HUES6 (cell line): ENCODE data around the gene ZNF302.
"Not testable (repeated sequence)": the region's sequence is repeated elsewhere in the genome, so short reads cannot be mapped to it uniquely, and the experiment has no call there.

Experiments
- H3K27ac ChIP-seq: 2 replicates; pipeline ENCODE4 v1.7.0; 2013; ENCODE audit warnings: low read depth, mild to moderate bottlenecking, low read length, inconsistent platforms
- H3K27me3 ChIP-seq: 2 replicates; pipeline ENCODE4 v1.6.1; 2013; ENCODE audit warnings: low read length; ENCODE audit not compliant: control insufficient read depth, insufficient read depth
- H3K36me3 ChIP-seq: 2 replicates; pipeline ENCODE4 v1.6.1; 2013; ENCODE audit warnings: low read length; ENCODE audit not compliant: control insufficient read depth, insufficient read depth
- H3K4me1 ChIP-seq: 2 replicates; pipeline ENCODE4 v1.6.1; 2013; ENCODE audit warnings: low read length; ENCODE audit not compliant: control insufficient read depth, insufficient read depth
- H3K4me3 ChIP-seq: 2 replicates; pipeline ENCODE4 v1.5.1; 2013; ENCODE audit warnings: low read depth, low read length
- H3K9ac ChIP-seq: one replicate; pipeline ENCODE4 v1.6.1; 2013; ENCODE audit warnings: mild to moderate bottlenecking, low read length
- H3K9me3 ChIP-seq: 2 replicates; pipeline ENCODE4 v1.6.1; 2013; ENCODE audit warnings: low read depth, low read length; ENCODE audit not compliant: control insufficient read depth, insufficient read depth

Gene ZNF302

DNA sequence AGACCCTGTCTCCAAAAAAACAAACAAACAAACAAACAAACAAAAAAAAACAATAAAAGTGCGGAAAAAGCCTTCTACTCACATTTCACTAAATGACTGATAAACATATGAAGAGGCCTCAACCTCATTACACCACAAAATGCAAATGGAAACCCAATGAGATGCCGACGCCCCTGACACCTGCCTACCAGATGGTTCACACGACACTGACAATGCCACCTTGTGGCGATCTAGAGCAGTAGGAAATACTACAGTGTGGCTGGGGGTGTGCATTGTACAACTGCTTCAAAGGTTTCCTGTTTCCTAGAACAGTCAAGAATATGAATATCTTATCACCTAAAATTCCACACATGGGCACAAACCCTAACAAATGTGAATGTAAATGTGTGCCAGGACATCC, 14.6 kb upstream of the ZNF302 start:
- H3K27me3 ChIP-seq, result no peaks in the 10 kb centered on the region
- H3K36me3 ChIP-seq, result no peaks in the 10 kb centered on the region
- H3K9ac ChIP-seq, result no peak overlapping the region
- no peak overlapping the region for H3K4me3 ChIP-seq
- no peaks in the 10 kb centered on the region for H3K9me3 ChIP-seq
- H3K27ac ChIP-seq, result no peak overlapping the region
- peaks cover 6% of the 10 kb centered on the region; the same call in 1 of the 2 replicates for H3K4me1 ChIP-seq

DNA sequence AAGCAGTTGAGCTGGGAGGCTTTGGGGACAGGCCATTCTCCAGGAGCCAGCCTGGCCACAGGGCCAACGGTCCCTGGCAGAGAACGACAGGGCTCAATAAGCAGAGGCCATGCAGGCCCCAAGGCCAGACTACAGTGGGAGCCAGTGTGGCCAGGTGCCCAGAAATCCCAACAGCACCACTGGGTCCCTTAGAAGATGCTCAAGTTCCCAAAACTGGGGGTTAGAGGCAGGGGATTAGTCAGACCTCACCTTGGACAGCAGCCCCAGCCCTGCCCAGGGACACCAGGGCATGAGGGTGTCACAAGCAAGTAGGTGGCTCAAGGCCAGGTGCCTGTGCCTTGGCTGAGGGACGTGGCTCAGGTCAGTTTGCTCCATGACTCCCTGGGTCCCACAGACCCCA, 13.3 kb upstream of the ZNF302 start:
- Histone ChIP-seq H3K27ac (no peak overlapping the region), H3K4me1 (peaks cover 6% of the 10 kb centered on the region; the same call in 1 of the 2 replicates), H3K9ac (no peak overlapping the region), H3K9me3 (no peaks in the 10 kb centered on the region), H3K36me3 (no peaks in the 10 kb centered on the region), H3K4me3 (no peak overlapping the region), H3K27me3 (no peaks in the 10 kb centered on the region)

DNA sequence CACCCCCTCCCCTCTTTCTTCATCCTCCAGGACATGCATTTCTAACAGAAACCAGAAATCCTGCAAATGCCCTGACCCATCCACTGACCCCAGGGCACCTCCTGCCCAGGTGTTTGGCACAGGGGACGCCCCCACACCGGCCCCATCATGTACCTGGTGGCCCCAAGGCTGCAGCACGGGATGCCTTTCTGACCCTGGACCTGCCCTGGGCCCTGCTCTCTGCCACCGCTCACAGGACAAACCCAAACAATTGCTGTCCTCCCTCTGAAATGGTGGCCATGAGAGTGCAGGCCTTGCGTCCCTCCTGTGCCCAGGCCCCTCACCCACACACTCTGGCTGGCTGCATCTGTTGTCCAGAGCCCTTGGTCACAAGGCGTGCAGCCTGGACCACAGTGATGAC, 12.6 kb upstream of the ZNF302 start:
- Histone ChIP-seq H3K4me3 (no peak overlapping the region), H3K4me1 (peaks cover 6% of the 10 kb centered on the region; the same call in 1 of the 2 replicates), H3K9ac (no peak overlapping the region), H3K27ac (no peak overlapping the region), H3K27me3 (no peaks in the 10 kb centered on the region), H3K36me3 (no peaks in the 10 kb centered on the region), H3K9me3 (no peaks in the 10 kb centered on the region)

DNA sequence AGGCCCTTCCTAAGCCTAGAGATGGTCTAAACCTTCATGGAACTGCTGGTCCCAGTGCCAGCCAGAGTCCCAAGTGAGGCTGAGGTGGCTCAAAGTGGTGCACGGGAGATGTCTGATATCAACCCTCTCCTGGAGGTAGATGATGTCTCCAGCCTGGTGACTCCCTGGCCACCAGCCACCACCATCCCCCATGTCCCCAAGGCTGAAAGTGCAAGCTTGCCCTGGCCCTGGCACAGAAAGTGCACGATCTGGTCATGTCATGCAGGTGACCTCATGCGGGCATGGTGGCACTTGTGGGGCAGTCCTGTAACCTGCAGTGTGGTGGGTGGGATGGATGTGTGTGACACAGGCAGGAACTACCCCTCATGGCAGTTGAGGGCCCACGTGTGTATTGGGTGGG, 12.2 kb upstream of the ZNF302 start:
- H3K4me3 ChIP-seq, H3K36me3 ChIP-seq, H3K9me3 ChIP-seq, H3K27ac ChIP-seq, H3K27me3 ChIP-seq, H3K9ac ChIP-seq, H3K4me1 ChIP-seq: not testable (repeated sequence)

DNA sequence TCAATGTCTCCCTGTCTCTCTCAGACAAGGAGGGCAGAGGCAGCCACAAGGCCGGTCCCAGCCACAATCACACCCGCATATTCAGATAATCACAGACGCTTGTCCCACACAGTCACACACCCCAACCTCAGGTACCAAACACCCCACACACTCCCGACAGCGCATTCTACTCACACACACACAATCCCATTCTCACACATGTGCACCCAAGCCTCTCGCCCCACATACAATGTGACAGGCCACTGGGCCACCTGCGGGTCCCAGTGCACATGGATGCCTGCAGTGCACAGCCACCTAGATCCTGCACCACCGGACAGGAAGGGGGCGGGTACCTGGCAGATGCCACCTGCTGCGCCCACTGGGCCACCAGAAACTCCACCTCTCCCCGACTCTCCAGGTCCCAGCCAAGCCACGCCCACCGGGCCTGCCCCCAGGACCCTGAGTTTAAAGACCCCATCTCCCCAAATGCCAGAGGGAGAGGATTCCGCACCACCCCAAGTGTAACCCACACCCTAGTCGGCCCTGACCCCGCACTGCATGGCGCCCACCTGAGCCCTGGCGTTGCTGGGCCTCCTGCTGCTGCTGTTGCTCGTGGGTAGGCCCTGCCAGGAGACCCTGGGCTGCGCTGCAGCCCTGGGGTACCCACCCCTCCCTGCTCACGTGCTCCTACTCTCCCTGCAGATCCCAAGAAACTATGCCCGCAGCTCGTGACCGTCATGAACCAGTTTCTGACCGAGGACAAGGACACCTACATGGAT, 11.1 kb upstream of the ZNF302 start:
- Histone ChIP-seq H3K9me3 (no peaks in the 10 kb centered on the region), H3K4me3 (no peak overlapping the region), H3K4me1 (peaks cover 6% of the 10 kb centered on the region; the same call in 1 of the 2 replicates), H3K27ac (no peak overlapping the region), H3K36me3 (no peaks in the 10 kb centered on the region), H3K27me3 (no peaks in the 10 kb centered on the region), H3K9ac (no peak overlapping the region)

DNA sequence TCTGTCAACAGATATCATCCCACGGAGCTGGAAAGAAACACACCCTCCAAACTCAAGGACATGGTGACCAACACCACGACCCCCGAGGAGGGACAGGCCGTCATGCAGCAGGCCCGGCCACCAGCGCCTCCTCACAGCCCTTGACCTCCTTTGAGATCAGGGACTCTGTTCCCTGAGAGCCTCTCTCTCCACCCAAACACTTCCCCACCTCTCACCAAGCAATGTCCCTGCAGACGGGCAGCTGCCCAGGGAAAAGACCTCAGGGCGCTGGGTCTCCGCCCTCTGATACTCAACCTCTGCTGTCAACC, 10.6 kb upstream of the ZNF302 start:
- peaks cover 6% of the 10 kb centered on the region; the same call in 1 of the 2 replicates for H3K4me1 ChIP-seq
- H3K27ac ChIP-seq, result no peak overlapping the region
- H3K9ac ChIP-seq, result no peak overlapping the region
- H3K4me3 ChIP-seq, result no peak overlapping the region
- no peaks in the 10 kb centered on the region for H3K36me3 ChIP-seq
- H3K9me3 ChIP-seq, result no peaks in the 10 kb centered on the region
- no peaks in the 10 kb centered on the region for H3K27me3 ChIP-seq

DNA sequence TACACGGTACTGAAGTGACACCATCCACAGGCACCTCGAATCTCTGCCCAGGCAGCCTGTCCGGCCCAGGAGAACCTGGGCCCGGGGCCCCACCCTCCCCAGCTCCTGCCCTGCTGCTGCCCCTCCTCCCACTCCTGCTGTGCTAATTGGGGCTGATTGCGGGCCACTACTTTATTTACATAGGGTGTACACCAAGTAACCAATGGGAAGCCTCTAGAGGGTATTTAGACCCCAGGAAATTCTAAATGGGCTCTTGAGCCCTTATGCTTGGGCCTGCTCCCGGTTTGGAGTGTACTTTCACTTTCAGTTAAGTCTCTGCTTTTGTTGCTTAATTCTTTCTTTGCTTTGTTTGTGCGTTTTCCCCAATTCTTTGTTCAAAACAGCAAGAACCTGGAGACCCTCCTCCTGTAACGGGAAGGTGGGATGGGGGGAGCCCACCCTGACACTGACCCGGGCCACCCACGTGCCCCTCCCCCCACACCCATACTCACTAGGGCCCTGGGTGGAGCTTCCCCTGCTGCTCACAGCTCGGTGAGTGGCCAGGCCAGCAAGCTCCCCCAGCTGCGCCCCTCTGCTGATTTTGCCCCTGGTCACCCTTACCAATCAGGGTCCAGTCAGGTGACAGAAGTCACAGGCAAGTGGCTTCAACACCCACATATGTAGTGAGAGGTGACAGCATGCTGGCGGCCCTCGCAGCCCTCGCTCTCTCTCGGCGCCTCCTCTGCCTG, 10.0 kb upstream of the ZNF302 start:
- no peaks in the 10 kb centered on the region for H3K9me3 ChIP-seq
- H3K9ac ChIP-seq, result no peak overlapping the region
- peaks cover 6% of the 10 kb centered on the region; the same call in 1 of the 2 replicates for H3K4me1 ChIP-seq
- H3K36me3 ChIP-seq, result no peaks in the 10 kb centered on the region
- H3K4me3 ChIP-seq, result peak overlapping the region; percentile 23; the same call in 1 of the 2 replicates
- peaks cover 2% of the 10 kb centered on the region; the same call in 1 of the 2 replicates for H3K27me3 ChIP-seq
- H3K27ac ChIP-seq, result no peak overlapping the region

DNA sequence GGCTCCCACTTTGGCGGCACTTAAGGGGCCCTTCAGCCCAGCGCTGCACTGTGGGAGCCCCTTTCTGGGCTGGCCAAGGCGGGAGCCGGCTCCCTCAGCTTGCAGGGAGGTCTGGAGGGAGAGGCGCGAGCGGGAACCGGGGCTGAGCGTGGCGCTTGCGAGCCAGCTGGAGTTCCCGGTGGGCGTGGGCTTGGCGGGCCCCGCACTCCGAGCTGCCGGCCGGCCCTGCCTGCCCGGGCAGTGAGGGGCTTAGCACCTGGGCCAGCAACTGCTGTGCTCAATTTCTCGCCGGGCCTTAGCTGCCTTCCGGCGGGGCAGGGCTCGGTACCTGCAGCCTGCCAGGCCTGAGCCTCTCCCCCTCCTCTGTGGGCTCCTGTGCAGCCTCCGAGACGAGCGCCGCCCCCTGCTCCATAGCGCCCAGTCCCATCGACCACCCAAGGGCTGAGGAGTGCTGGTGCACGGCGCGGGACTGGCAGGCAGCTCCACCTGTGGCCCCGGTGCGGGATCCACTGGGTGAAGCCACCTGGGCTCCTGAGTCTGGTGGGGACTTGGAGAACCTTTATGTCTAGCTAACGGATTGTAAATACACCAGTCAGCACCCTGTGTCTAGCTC, 9.3 kb upstream of the ZNF302 start:
- not testable (repeated sequence) for H3K27me3 ChIP-seq, H3K9me3 ChIP-seq, H3K27ac ChIP-seq, H3K36me3 ChIP-seq, H3K9ac ChIP-seq, H3K4me1 ChIP-seq
- H3K4me3 ChIP-seq, result peak overlapping the region; percentile 23; the same call in 1 of the 2 replicates

DNA sequence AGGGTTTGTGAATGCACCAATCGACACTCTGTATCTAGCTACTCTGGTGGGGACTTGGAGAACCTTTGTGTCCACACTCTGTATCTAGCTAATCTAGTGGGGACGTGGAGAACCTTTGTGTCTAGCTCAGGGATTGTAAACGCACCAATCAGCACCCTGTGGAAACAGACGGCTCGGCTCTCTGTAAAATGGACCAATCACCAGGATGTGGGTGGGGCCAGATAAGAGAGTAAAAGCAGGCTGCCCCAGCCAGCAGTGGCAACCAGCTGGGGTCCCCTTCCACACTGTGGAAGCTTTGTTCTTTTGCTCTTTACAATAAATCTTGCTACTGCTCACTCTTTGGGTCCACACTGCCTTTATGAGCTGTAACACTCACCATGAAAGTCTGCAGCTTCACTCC, 8.8 kb upstream of the ZNF302 start:
- not testable (repeated sequence) for H3K36me3 ChIP-seq, H3K9me3 ChIP-seq, H3K4me3 ChIP-seq, H3K27ac ChIP-seq, H3K27me3 ChIP-seq, H3K9ac ChIP-seq, H3K4me1 ChIP-seq

DNA sequence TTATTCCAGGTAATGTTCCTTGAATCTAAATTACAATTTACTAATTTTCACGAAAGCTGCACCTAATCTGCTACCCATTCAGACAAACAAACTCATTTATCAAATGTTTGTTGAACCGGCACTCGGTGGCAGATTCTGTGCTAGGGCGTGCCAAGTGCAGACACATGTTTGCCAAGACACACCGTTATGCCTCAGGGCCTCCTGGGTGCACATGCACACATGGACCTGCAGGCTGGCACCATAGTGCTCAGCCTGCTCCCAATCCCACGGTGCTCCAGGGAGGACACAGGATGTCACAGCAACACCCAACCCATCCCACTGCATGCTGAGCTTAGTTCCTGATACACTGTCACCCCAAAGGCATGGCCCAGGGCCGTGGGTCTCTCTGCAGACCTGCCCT, 8.2 kb upstream of the ZNF302 start:
- Histone ChIP-seq H3K27me3 (peaks cover 3% of the 10 kb centered on the region; the same call in 1 of the 2 replicates), H3K9ac (no peak overlapping the region), H3K4me3 (no peak overlapping the region), H3K4me1 (peaks cover 6% of the 10 kb centered on the region; the same call in 1 of the 2 replicates), H3K9me3 (no peaks in the 10 kb centered on the region), H3K27ac (no peak overlapping the region), H3K36me3 (no peaks in the 10 kb centered on the region)

DNA sequence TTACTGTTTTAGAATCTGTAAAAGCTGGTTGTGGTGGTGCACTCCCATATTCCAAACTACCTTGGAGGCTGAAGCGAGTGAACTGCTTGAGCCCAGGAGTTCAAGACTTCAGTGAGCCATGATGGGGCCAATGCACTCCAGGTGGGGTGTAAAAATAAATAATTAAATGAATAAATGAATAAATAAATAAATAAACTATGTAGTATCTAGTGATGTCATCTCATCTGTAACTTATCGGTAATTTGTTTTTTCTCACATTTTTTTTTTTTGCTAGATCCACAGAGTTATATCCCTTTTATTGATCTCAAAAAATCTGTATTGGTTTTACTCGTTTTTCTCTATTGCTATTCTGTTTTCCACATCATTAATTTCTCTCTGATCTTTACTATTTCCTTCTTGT, 5.5 kb upstream of the ZNF302 start:
- no peak overlapping the region for H3K9ac ChIP-seq
- peaks cover 2% of the 10 kb centered on the region; the same call in 1 of the 2 replicates for H3K4me1 ChIP-seq
- H3K27ac ChIP-seq, result no peak overlapping the region
- peaks cover 3% of the 10 kb centered on the region; the same call in 1 of the 2 replicates for H3K27me3 ChIP-seq
- no peak overlapping the region for H3K4me3 ChIP-seq
- no peaks in the 10 kb centered on the region for H3K9me3 ChIP-seq
- H3K36me3 ChIP-seq, result no peaks in the 10 kb centered on the region
